Activated CD4-positive, CD25-positive, alpha-beta regulatory T cell (primary cell): ENCODE measurements around the gene TRIO.

Source experiments
- DNase-seq, 4 experiments: peaks; one replicate each; lab custom pipeline; 2025; lab: John Stamatoyannopoulos, UW

The TRIO gene

GRCh38 chr5:14395411-14395810, 252.3 kb downstream of the TRIO start:
- DNase-seq, result no peak

- no peak for DNase-seq
Measured at GRCh38 chr5:14396066-14396465, 252.9 kb downstream of the TRIO start.

- no peak for DNase-seq
Measured at GRCh38 chr5:14396737-14397136, 253.6 kb downstream of the TRIO start.

- DNase-seq, result no peak
Measured at GRCh38 chr5:14397717-14398116, 254.6 kb downstream of the TRIO start.

- DNase-seq, result no peak
Measured at GRCh38 chr5:14399054-14399692, 256.0 kb downstream of the TRIO start.

- no peak for DNase-seq
Measured at GRCh38 chr5:14400085-14400484, 256.9 kb downstream of the TRIO start.

GRCh38 chr5:14400611-14401010, 257.5 kb downstream of the TRIO start:
- no peak for DNase-seq

- DNase-seq, result no peak
Measured at GRCh38 chr5:14401639-14402038, 258.5 kb downstream of the TRIO start.

- DNase-seq, result no peak
Measured at GRCh38 chr5:14402424-14402823, 259.3 kb downstream of the TRIO start.

- DNase-seq, result no peak
Measured at GRCh38 chr5:14404780-14405179, 261.6 kb downstream of the TRIO start.

GRCh38 chr5:14405267-14405666, 262.1 kb downstream of the TRIO start:
- no peak for DNase-seq

GRCh38 chr5:14405706-14406553, 262.8 kb downstream of the TRIO start:
- no peak for DNase-seq

- no peak for DNase-seq
Measured at GRCh38 chr5:14406554-14406849, 263.4 kb downstream of the TRIO start.

- no peak for DNase-seq
Measured at GRCh38 chr5:14407051-14407450, 263.9 kb downstream of the TRIO start.

GRCh38 chr5:14407746-14408175, 264.6 kb downstream of the TRIO start:
- no peak for DNase-seq

- no peak for DNase-seq
Measured at GRCh38 chr5:14408969-14409586, 265.9 kb downstream of the TRIO start.

GRCh38 chr5:14410068-14410393, 266.9 kb downstream of the TRIO start:
- no peak for DNase-seq

- no peak for DNase-seq
Measured at GRCh38 chr5:14410394-14411201, 267.5 kb downstream of the TRIO start.

GRCh38 chr5:14411216-14411615, 268.1 kb downstream of the TRIO start:
- DNase-seq, result no peak

- peak in 3 of 4 experiments; percentile 5 to 11 (median 6) for DNase-seq
Measured at GRCh38 chr5:14413331-14413750, 270.2 kb downstream of the TRIO start.

GRCh38 chr5:14414007-14414406, 270.9 kb downstream of the TRIO start:
- DNase-seq, result peak in 1 of 4 experiments; percentile 8

- no peak for DNase-seq
Measured at GRCh38 chr5:14414656-14415023, 271.5 kb downstream of the TRIO start.
